ENCODE results near the gene SMIM32.

GRCh38 chr5:136157514-136157913 lies 35.4 kb downstream of the SMIM32 start:
- TF ChIP-seq, protein P1, sequence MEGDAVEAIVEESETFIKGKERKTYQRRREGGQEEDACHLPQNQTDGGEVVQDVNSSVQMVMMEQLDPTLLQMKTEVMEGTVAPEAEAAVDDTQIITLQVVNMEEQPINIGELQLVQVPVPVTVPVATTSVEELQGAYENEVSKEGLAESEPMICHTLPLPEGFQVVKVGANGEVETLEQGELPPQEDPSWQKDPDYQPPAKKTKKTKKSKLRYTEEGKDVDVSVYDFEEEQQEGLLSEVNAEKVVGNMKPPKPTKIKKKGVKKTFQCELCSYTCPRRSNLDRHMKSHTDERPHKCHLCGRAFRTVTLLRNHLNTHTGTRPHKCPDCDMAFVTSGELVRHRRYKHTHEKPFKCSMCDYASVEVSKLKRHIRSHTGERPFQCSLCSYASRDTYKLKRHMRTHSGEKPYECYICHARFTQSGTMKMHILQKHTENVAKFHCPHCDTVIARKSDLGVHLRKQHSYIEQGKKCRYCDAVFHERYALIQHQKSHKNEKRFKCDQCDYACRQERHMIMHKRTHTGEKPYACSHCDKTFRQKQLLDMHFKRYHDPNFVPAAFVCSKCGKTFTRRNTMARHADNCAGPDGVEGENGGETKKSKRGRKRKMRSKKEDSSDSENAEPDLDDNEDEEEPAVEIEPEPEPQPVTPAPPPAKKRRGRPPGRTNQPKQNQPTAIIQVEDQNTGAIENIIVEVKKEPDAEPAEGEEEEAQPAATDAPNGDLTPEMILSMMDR (IDR thresholded peaks at IDR 0.05; ENCODE audit: low read depth, low read length, poor library complexity, severe bottlenecking): no peak
- TF ChIP-seq EZH2phosphoT487 (IDR thresholded peaks at IDR 0.05; ENCODE audit: borderline replicate concordance, low read length): no peak

All from DOHH2 (cell line).